NCI-H748 treated with DMSO at 0.1 percent for 48 hours (cell line): ENCODE data around the gene AFAP1.

Source experiments
- DNase-seq: peaks from one replicate; lab custom pipeline; 2025; lab: John Stamatoyannopoulos, UW

AFAP1 gene

GRCh38 chr4:7716010-7716721, 223.5 kb downstream of the AFAP1 start:
- DNase-seq, result no peak

- DNase-seq, result no peak
Measured at GRCh38 chr4:7715271-7716009, 224.2 kb downstream of the AFAP1 start.

- DNase-seq, result no peak
Measured at GRCh38 chr4:7714738-7715137, 224.9 kb downstream of the AFAP1 start.

- no peak for DNase-seq
Measured at GRCh38 chr4:7714176-7714575, 225.5 kb downstream of the AFAP1 start.

GRCh38 chr4:7713757-7714156, 225.9 kb downstream of the AFAP1 start:
- DNase-seq, result no peak

- DNase-seq, result no peak
Measured at GRCh38 chr4:7712021-7712671, 227.5 kb downstream of the AFAP1 start.

- no peak for DNase-seq
Measured at GRCh38 chr4:7711307-7711963, 228.2 kb downstream of the AFAP1 start.

GRCh38 chr4:7710576-7711306, 228.9 kb downstream of the AFAP1 start:
- no peak for DNase-seq

GRCh38 chr4:7710126-7710525, 229.5 kb downstream of the AFAP1 start:
- DNase-seq, result no peak

- DNase-seq, result no peak
Measured at GRCh38 chr4:7709431-7709830, 230.2 kb downstream of the AFAP1 start.

GRCh38 chr4:7708981-7709380, 230.7 kb downstream of the AFAP1 start:
- no peak for DNase-seq
